A549 (cell line): Measurements from ENCODE around the gene ANKRD11.

Source experiments
- MAX ChIP-seq: IDR thresholded peaks from 2 replicates; pipeline ENCODE4 v1.6.1; 2012
- RCOR1 ChIP-seq: fragments of 150-350 bp; IDR thresholded peaks from 2 replicates; pipeline ENCODE4 v1.6.1; 2014; ENCODE audit warnings: antibody characterized with exemption, low read length, low read depth
- REST ChIP-seq: fragments of 200-600 bp; sonication (generic); IDR thresholded peaks from 2 replicates; pipeline ENCODE4 v1.6.1; 2016; ENCODE audit warnings: antibody characterized with exemption, mild to moderate bottlenecking, moderate library complexity
- RNF2 ChIP-seq: fragments of 200-600 bp; sonication (generic); IDR thresholded peaks from 2 replicates; pipeline ENCODE4 v1.6.1; 2016; ENCODE audit warnings: low read depth, mild to moderate bottlenecking, antibody characterized with exemption, moderate library complexity, borderline replicate concordance
- SMC3 ChIP-seq: fragments of >200 bp; sonication (Bioruptor Twin); formaldehyde crosslinking; IDR thresholded peaks from 3 replicates; pipeline ENCODE4 v1.6.1; 2018; ENCODE audit warnings: inconsistent platforms
- TP53 ChIP-seq: fragments of 250-450 bp; sonication (Bioruptor Pico); IDR thresholded peaks from 2 replicates; pipeline ENCODE4 v1.5.0; 2021; ENCODE audit warnings: mild to moderate bottlenecking, moderate library complexity
- TF ChIP-seq, protein P1 (sequence below): fragments of 250-450 bp; sonication (Bioruptor Pico); IDR thresholded peaks from 2 replicates; pipeline ENCODE4 v1.5.0; 2021; ENCODE audit warnings: mild to moderate bottlenecking, moderate library complexity, borderline replicate concordance
- TF ChIP-seq, protein P2 (sequence below): fragments of >200 bp; sonication (Bioruptor Twin); formaldehyde crosslinking; IDR thresholded peaks from 3 replicates; pipeline ENCODE4 v1.5.1; 2016

GRCh38 chr16:89426736-89427530 lies 63.4 kb downstream of the ANKRD11 start:
- TF ChIP-seq, protein P1, sequence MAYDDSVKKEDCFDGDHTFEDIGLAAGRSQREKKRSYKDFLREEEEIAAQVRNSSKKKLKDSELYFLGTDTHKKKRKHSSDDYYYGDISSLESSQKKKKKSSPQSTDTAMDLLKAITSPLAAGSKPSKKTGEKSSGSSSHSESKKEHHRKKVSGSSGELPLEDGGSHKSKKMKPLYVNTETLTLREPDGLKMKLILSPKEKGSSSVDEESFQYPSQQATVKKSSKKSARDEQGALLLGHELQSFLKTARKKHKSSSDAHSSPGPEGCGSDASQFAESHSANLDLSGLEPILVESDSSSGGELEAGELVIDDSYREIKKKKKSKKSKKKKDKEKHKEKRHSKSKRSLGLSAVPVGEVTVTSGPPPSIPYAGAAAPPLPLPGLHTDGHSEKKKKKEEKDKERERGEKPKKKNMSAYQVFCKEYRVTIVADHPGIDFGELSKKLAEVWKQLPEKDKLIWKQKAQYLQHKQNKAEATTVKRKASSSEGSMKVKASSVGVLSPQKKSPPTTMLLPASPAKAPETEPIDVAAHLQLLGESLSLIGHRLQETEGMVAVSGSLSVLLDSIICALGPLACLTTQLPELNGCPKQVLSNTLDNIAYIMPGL, result no peak
- TF ChIP-seq REST (no peak), TP53 (CRISPR knock-in tag) (no peak), MAX (no peak), SMC3 (no peak), RNF2 (no peak), RCOR1 (no peak)
- TF ChIP-seq, protein P2, sequence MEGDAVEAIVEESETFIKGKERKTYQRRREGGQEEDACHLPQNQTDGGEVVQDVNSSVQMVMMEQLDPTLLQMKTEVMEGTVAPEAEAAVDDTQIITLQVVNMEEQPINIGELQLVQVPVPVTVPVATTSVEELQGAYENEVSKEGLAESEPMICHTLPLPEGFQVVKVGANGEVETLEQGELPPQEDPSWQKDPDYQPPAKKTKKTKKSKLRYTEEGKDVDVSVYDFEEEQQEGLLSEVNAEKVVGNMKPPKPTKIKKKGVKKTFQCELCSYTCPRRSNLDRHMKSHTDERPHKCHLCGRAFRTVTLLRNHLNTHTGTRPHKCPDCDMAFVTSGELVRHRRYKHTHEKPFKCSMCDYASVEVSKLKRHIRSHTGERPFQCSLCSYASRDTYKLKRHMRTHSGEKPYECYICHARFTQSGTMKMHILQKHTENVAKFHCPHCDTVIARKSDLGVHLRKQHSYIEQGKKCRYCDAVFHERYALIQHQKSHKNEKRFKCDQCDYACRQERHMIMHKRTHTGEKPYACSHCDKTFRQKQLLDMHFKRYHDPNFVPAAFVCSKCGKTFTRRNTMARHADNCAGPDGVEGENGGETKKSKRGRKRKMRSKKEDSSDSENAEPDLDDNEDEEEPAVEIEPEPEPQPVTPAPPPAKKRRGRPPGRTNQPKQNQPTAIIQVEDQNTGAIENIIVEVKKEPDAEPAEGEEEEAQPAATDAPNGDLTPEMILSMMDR, result no peak
